ENCODE data around the gene TMED5.
"Not testable (repeated sequence)": the region's sequence is repeated elsewhere in the genome, so short reads cannot be mapped to it uniquely, and the experiment has no call there.

Gene TMED5

GRCh38 chr1:93179886-93180722 lies at the start of gene TMED5:
Gene TMED5 (minus strand): TSS chr1:93180413. CDS start chr1:93180242, 171 bp downstream.
- peak; percentile 69 to 94 (median 85) for DNase-seq (ENCODE audit: low read depth in 2 of 3, low spot score in 2 of 3)

- no peak for DNase-seq (ENCODE audit: low read depth in 2 of 3, low spot score in 2 of 3)
Measured at GRCh38 chr1:93223023-93223675, 42.9 kb upstream of the TMED5 start.

- DNase-seq (ENCODE audit: low read depth in 2 of 3, low spot score in 2 of 3) = no peak
Measured at GRCh38 chr1:93221913-93222312, 41.7 kb upstream of the TMED5 start.

- not testable (repeated sequence) for DNase-seq (ENCODE audit: low read depth in 2 of 3, low spot score in 2 of 3)
Measured at GRCh38 chr1:93220716-93221115, 40.5 kb upstream of the TMED5 start.

- DNase-seq (ENCODE audit: low read depth in 2 of 3, low spot score in 2 of 3) = no peak
Measured at GRCh38 chr1:93219443-93219842, 39.2 kb upstream of the TMED5 start.

- no peak for DNase-seq (ENCODE audit: low read depth in 2 of 3, low spot score in 2 of 3)
Measured at GRCh38 chr1:93215322-93215721, 35.1 kb upstream of the TMED5 start.

- no peak for DNase-seq (ENCODE audit: low read depth in 2 of 3, low spot score in 2 of 3)
Measured at GRCh38 chr1:93207211-93207610, 27.0 kb upstream of the TMED5 start.

- DNase-seq (ENCODE audit: low read depth in 2 of 3, low spot score in 2 of 3) = no peak
Measured at GRCh38 chr1:93206567-93206954, 26.3 kb upstream of the TMED5 start.

- DNase-seq (ENCODE audit: low read depth in 2 of 3, low spot score in 2 of 3) = no peak
Measured at GRCh38 chr1:93205892-93206566, 25.8 kb upstream of the TMED5 start.

GRCh38 chr1:93200714-93201113 lies 20.5 kb upstream of the TMED5 start:
- DNase-seq (ENCODE audit: low read depth in 2 of 3, low spot score in 2 of 3) = no peak

- DNase-seq (ENCODE audit: low read depth in 2 of 3, low spot score in 2 of 3) = no peak
Measured at GRCh38 chr1:93200086-93200620, 19.9 kb upstream of the TMED5 start.

GRCh38 chr1:93199150-93199549 lies 18.9 kb upstream of the TMED5 start:
- DNase-seq (ENCODE audit: low read depth in 2 of 3, low spot score in 2 of 3) = no peak

GRCh38 chr1:93196591-93196990 lies 16.4 kb upstream of the TMED5 start:
- DNase-seq (ENCODE audit: low read depth in 2 of 3, low spot score in 2 of 3) = no peak

- no peak for DNase-seq (ENCODE audit: low read depth in 2 of 3, low spot score in 2 of 3)
Measured at GRCh38 chr1:93194231-93194990, 14.2 kb upstream of the TMED5 start.

GRCh38 chr1:93190432-93190831 lies 10.2 kb upstream of the TMED5 start:
- no peak for DNase-seq (ENCODE audit: low read depth in 2 of 3, low spot score in 2 of 3)

- DNase-seq (ENCODE audit: low read depth in 2 of 3, low spot score in 2 of 3) = no peak
Measured at GRCh38 chr1:93186667-93187066, 6.5 kb upstream of the TMED5 start.

- peak in 1 of 3 experiments; percentile 37 for DNase-seq (ENCODE audit: low read depth in 2 of 3, low spot score in 2 of 3)
Measured at GRCh38 chr1:93180723-93181613, 755 bp upstream of the TMED5 start, which contains the start of gene CCDC18. Gene CCDC18 (plus strand): TSS chr1:93180724. CDS start chr1:93183362, 2,638 bp downstream.

- no peak for DNase-seq (ENCODE audit: low read depth in 2 of 3, low spot score in 2 of 3)
Measured at GRCh38 chr1:93178418-93178817, 1.8 kb downstream of the TMED5 start.

- no peak for DNase-seq (ENCODE audit: low read depth in 2 of 3, low spot score in 2 of 3)
Measured at GRCh38 chr1:93177991-93178390, 2.2 kb downstream of the TMED5 start.

- not testable (repeated sequence) for DNase-seq (ENCODE audit: low read depth in 2 of 3, low spot score in 2 of 3)
Measured at GRCh38 chr1:93174638-93175037, 5.6 kb downstream of the TMED5 start.

All from activated CD8-positive, alpha-beta memory T cell treated with anti-CD3 and anti-CD28 coated beads for 48 hours (primary cell).